Endothelial cell of umbilical vein (primary cell): ENCODE data around the gene DPP7. TPM values are rescaled to one million over a fixed set of nuclear protein-coding genes. Genes with fewer than 3 reads are reported as not detected.

Experiments used
- BruUV-seq: library from RNA; stranded (reverse); fragments of 400-500 nt; replicated peaks from 2 replicates; lab custom pipeline; 2021; lab: Mats Ljungman, UMichigan
- CTCF ChIA-PET: fragments of 300-600, 350-600 bp; sonication (Branson Sonifier 250); formaldehyde crosslinking; loops from one replicate; lab custom pipeline; 2021; ENCODE audit warnings: antibody characterized with exemption, inconsistent platforms; lab: Charles Lee
- POLR2A ChIA-PET: fragments of 300-600, 350-600 bp; sonication (Branson Sonifier 250); formaldehyde crosslinking; loops from one replicate; lab custom pipeline; 2021; ENCODE audit warnings: antibody characterized with exemption, inconsistent platforms; lab: Charles Lee
- DNase-seq: peaks from one replicate; pipeline ENCODE4 v3.0.0-alpha.2; 2011; ENCODE audit warnings: low read depth, low spot score
- FAIRE-seq: peaks from 2 replicates; lab custom pipeline; 2011; peaks lifted over from hg19 to GRCh38; lab: Jason Lieb, UNC
- H2AFZ ChIP-seq: 2 replicates; pipeline ENCODE4 v1.6.0; 2012; ENCODE audit warnings: low read depth, low read length, control low read depth, inconsistent platforms
- H3K27ac ChIP-seq: 2 replicates; pipeline ENCODE4 v1.5.1; 2011; ENCODE audit warnings: low read depth, mild to moderate bottlenecking, control low read depth, low read length, moderate library complexity; ENCODE audit not compliant: insufficient read depth
- H3K27me3 ChIP-seq, 2 experiments: 2 replicates each; pipeline versions ENCODE4 v1.6.0 to v1.6.1; 2011; ENCODE audit warnings: low read length in 2 of 2, mixed read lengths in 1 of 2; ENCODE audit not compliant: control insufficient read depth in 2 of 2, insufficient read depth in 2 of 2
- H3K36me3 ChIP-seq, 2 experiments: 2 replicates in 1 of 2; 3 replicates in 1 of 2; pipeline ENCODE4 v1.5.1; 2011; ENCODE audit warnings: low read length in 2 of 2, mild to moderate bottlenecking in 1 of 2, moderate library complexity in 1 of 2; ENCODE audit not compliant: control insufficient read depth in 2 of 2, insufficient read depth in 2 of 2; ENCODE audit errors: extremely low read depth in 1 of 2
- H3K4me1 ChIP-seq: 3 replicates; pipeline ENCODE4 v1.5.1; 2011; ENCODE audit warnings: mild to moderate bottlenecking, low read length; ENCODE audit not compliant: control insufficient read depth, insufficient read depth; ENCODE audit errors: extremely low read depth
- H3K4me2 ChIP-seq: 2 replicates; pipeline ENCODE4 v1.6.1; 2011; ENCODE audit warnings: low read length, control low read depth, mixed read lengths; ENCODE audit not compliant: insufficient read depth
- H3K4me3 ChIP-seq, 3 experiments: fragments of 200-600 bp in 1 of 3; sonication (generic), shearing (Covaris generic) in 1 of 3; replicated peaks in 1 of 3; 2 replicates each; pipeline ENCODE4 v1.5.1; 2011 to 2016; ENCODE audit warnings: control low read depth in 3 of 3, low read length in 3 of 3, mild to moderate bottlenecking in 2 of 3, inconsistent platforms in 1 of 3, low read depth in 1 of 3, moderate library complexity in 1 of 3; ENCODE audit not compliant: insufficient read depth in 1 of 3
- H3K79me2 ChIP-seq: 2 replicates; pipeline ENCODE4 v1.6.0; 2012; ENCODE audit warnings: low read length, inconsistent platforms; ENCODE audit not compliant: control insufficient read depth, insufficient read depth
- H3K9ac ChIP-seq: replicated peaks from 2 replicates; pipeline ENCODE3; 2011; ENCODE audit warnings: low read length, control low read depth; ENCODE audit not compliant: insufficient read depth; ENCODE audit errors: extremely low read depth
- H3K9me1 ChIP-seq: replicated peaks from 3 replicates; pipeline ENCODE4 v1.6.0; 2011; ENCODE audit warnings: mild to moderate bottlenecking, low read length; ENCODE audit not compliant: control insufficient read depth, insufficient read depth; ENCODE audit errors: extremely low read depth
- H3K9me3 ChIP-seq: replicated peaks from 2 replicates; pipeline ENCODE4 v1.5.1; 2012; ENCODE audit warnings: low read length, inconsistent platforms; ENCODE audit not compliant: control insufficient read depth, insufficient read depth
- H4K20me1 ChIP-seq: replicated peaks from 2 replicates; pipeline ENCODE3; 2011; ENCODE audit warnings: mild to moderate bottlenecking, low read length; ENCODE audit not compliant: control insufficient read depth, insufficient read depth; ENCODE audit errors: extremely low read depth
- GATA2 ChIP-seq: IDR thresholded peaks from 2 replicates; pipeline ENCODE4 v1.7.0; 2011; ENCODE audit warnings: low read depth, mild to moderate bottlenecking, moderate library complexity, mixed read lengths, low read length; ENCODE audit not compliant: insufficient read length, insufficient read depth
- JUN ChIP-seq: IDR thresholded peaks from 2 replicates; pipeline ENCODE4 v1.6.1; 2011; ENCODE audit warnings: borderline replicate concordance, low read depth; ENCODE audit not compliant: insufficient read length, insufficient read depth
- MYC ChIP-seq: IDR thresholded peaks from one replicate; pipeline ENCODE4 v1.6.1; 2011; ENCODE audit warnings: mild to moderate bottlenecking, low read depth, low read length
- dilution Hi-C: fragments of 300-500 bp; cut with MboI; formaldehyde crosslinking; loops from one replicate; pipeline ENCODE4 v1.15.0; 2019; ENCODE audit warnings: low sequenced_read_pairs; ENCODE audit not compliant: extremely low pct_ligation_motif_present
- intact Hi-C: fragments of 100-400 bp; cut with micrococcal nuclease; formaldehyde crosslinking; loops from one replicate; pipeline ENCODE4 v1.10.0; 2022
- polyA plus RNA-seq, 4 experiments: library from polyadenylated mRNA; depleted of rRNA in 3 of 4; stranded (reverse) in 3 of 4; unstranded in 1 of 4; fragments of >200 nt; gene quantifications; 2 replicates each; pipeline versions ENCODE4 v1.2.1 to v1.2.3, GENCODE V29; 2011 to 2012; ENCODE audit warnings: missing spikeins in 1 of 4
- total RNA-seq: library from RNA; stranded (reverse); gene quantifications from 2 replicates; pipeline ENCODE4 v1.2.3, GENCODE V29; 2021
- TF ChIP-seq, protein P1 (sequence below), 2 donors: IDR thresholded peaks; 1 replicate in 1 of 2; 2 replicates in 1 of 2; pipeline ENCODE4 v1.5.1; 2011; ENCODE audit warnings: low read length in 2 of 2, mild to moderate bottlenecking in 2 of 2, moderate library complexity in 2 of 2, control low read depth in 1 of 2, inconsistent platforms in 1 of 2, low read depth in 1 of 2; ENCODE audit not compliant: insufficient read depth in 1 of 2; ENCODE audit errors: extremely low read depth in 1 of 2
- TF ChIP-seq, protein P2 (sequence below): IDR thresholded peaks from 2 replicates; pipeline ENCODE4 v1.6.1; 2011; ENCODE audit not compliant: insufficient read depth, insufficient read length

Gene DPP7
- total and polyA plus RNA-seq, 2 donors (not counting 3 experiments of a cell fraction or from before 2014, with no cell fraction given) = 149 to 200 TPM

DNA sequence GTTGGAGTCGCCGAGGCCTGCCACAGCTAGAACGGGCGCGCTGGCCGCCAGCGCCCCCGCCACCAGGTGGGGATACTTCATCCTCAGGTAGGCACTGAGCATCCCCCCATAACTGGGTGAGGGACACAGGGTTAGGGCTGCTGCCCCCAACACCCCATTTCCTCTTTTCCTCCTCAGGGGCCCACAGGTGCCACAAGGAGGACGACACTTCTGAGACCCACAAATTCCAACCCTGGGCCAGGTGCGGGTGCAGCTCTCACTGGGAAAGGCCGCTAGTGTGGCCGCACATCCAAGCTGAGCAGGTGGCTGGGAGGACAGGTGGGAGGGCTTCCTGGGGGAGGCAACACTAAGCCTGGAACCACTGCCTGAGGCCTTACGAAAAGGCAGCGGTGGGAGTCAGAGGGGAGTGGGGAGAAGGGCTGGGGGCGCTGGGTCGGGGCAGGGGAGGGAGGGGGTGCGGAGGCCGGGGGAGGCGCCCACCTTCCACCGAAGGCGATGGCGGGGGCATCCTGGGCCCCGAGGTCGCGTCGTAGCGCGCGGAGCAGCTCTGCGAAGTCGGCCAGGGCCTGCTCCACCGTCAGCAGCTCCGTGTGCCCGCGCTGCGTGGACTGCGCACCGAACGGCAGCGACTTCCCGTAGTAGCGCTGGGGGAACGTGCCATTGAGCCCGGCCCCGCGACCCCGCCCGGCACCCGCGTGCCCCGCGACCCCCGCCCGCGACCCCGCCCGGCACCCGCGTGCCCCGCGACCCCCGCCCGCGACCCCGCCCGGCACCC lies 961 bp downstream of the DPP7 start:
- ChIA-PET POLR2A (interaction anchor here (0.6 kb wide), 1 partner anchor 90 kb away, joined by 7 read pairs; no protein-coding TSS in a partner anchor), CTCF (interaction anchor here (1.1 to 1.7 kb wide), 3 partner anchors 114 to 127 kb away, joined by 3 to 7 read pairs (median 4); partner anchors contain the start of genes RNF224 and TUBB4B)
- Histone ChIP-seq H3K36me3 (peaks cover 0 to 20% of the 10 kb centered on the region in 2 experiments), H3K27me3 (no peaks in the 10 kb centered on the region), H4K20me1 (no peaks in the 10 kb centered on the region), H3K9me3 (no peaks in the 10 kb centered on the region), H3K27ac (no peak overlapping the region), H3K9ac (no peak overlapping the region), H3K79me2 (no peaks in the 10 kb centered on the region), H3K4me3 (peak overlapping the region in 1 of 3 experiments; percentile 17), H3K9me1 (no peaks in the 10 kb centered on the region), H2AFZ (no peak overlapping the region), H3K4me2 (no peak overlapping the region), H3K4me1 (peaks cover 4% of the 10 kb centered on the region)
- TF ChIP-seq MYC (no peak), JUN (no peak), GATA2 (no peak)
- TF ChIP-seq, protein P1, sequence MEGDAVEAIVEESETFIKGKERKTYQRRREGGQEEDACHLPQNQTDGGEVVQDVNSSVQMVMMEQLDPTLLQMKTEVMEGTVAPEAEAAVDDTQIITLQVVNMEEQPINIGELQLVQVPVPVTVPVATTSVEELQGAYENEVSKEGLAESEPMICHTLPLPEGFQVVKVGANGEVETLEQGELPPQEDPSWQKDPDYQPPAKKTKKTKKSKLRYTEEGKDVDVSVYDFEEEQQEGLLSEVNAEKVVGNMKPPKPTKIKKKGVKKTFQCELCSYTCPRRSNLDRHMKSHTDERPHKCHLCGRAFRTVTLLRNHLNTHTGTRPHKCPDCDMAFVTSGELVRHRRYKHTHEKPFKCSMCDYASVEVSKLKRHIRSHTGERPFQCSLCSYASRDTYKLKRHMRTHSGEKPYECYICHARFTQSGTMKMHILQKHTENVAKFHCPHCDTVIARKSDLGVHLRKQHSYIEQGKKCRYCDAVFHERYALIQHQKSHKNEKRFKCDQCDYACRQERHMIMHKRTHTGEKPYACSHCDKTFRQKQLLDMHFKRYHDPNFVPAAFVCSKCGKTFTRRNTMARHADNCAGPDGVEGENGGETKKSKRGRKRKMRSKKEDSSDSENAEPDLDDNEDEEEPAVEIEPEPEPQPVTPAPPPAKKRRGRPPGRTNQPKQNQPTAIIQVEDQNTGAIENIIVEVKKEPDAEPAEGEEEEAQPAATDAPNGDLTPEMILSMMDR (IDR thresholded peaks at IDR 0.05; ENCODE audit: extremely low read depth in 1 of 2, insufficient read depth in 1 of 2, low read depth in 1 of 2, low read length in 2 of 2) = no peak
- TF ChIP-seq, protein P2, sequence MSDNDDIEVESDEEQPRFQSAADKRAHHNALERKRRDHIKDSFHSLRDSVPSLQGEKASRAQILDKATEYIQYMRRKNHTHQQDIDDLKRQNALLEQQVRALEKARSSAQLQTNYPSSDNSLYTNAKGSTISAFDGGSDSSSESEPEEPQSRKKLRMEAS = no peak
- dilution Hi-C loops (no loop called here), intact Hi-C loops (loop anchor here (2.0 kb wide), 1 partner anchor 27 kb away; the partner anchor contains the start of gene MAN1B1)
- BruUV-seq = TSS peak; percentile 22
- DNase-seq = no peak
- FAIRE-seq = no peak
